Effector CD4-positive, alpha-beta T cell (primary cell): Measurements from ENCODE around the gene ATG7.
A peak's percentile ranks its signal among the peaks of the same experiment; 100 is the strongest.
"Not testable (repeated sequence)": the region's sequence is repeated elsewhere in the genome, so short reads cannot be mapped to it uniquely, and the experiment has no call there.

ENCODE experiments used
- DNase-seq: peaks from one replicate; pipeline ENCODE4 v3.0.0-alpha.2; 2020

ATG7 gene

GRCh38 chr3:11255537-11255936 is 16.7 kb upstream of the ATG7 start:
- not testable (repeated sequence) for DNase-seq

GRCh38 chr3:11258958-11259357 is 13.2 kb upstream of the ATG7 start:
- no peak for DNase-seq

- DNase-seq, result no peak
Measured at GRCh38 chr3:11260460-11260859, 11.7 kb upstream of the ATG7 start.

- DNase-seq, result no peak
Measured at GRCh38 chr3:11269007-11269406, 3.2 kb upstream of the ATG7 start.

GRCh38 chr3:11272906-11273574 is 843 bp downstream of the ATG7 start:
- DNase-seq, result no peak

- DNase-seq, result no peak
Measured at GRCh38 chr3:11273891-11274291, 1.7 kb downstream of the ATG7 start.

GRCh38 chr3:11274566-11275142 is 2.5 kb downstream of the ATG7 start:
- no peak for DNase-seq

GRCh38 chr3:11275926-11276325 is 3.7 kb downstream of the ATG7 start:
- DNase-seq, result no peak

- DNase-seq, result no peak
Measured at GRCh38 chr3:11276901-11277300, 4.7 kb downstream of the ATG7 start.

GRCh38 chr3:11282250-11283138 is 10.3 kb downstream of the ATG7 start:
- DNase-seq, result no peak

GRCh38 chr3:11283139-11283475 is 10.9 kb downstream of the ATG7 start:
- DNase-seq, result no peak

- DNase-seq, result no peak
Measured at GRCh38 chr3:11284011-11284410, 11.8 kb downstream of the ATG7 start.

GRCh38 chr3:11285471-11285870 is 13.3 kb downstream of the ATG7 start:
- no peak for DNase-seq

- DNase-seq, result no peak
Measured at GRCh38 chr3:11287404-11287803, 15.2 kb downstream of the ATG7 start.

GRCh38 chr3:11288021-11288491 is 15.9 kb downstream of the ATG7 start:
- no peak for DNase-seq

- DNase-seq, result no peak
Measured at GRCh38 chr3:11288786-11289637, 16.8 kb downstream of the ATG7 start.

GRCh38 chr3:11289864-11290263 is 17.7 kb downstream of the ATG7 start:
- no peak for DNase-seq

- DNase-seq, result peak; percentile 22
Measured at GRCh38 chr3:11290743-11291680, 18.8 kb downstream of the ATG7 start.

GRCh38 chr3:11291808-11292207 is 19.6 kb downstream of the ATG7 start:
- no peak for DNase-seq

GRCh38 chr3:11297126-11297525 is 24.9 kb downstream of the ATG7 start:
- DNase-seq, result no peak

- DNase-seq, result no peak
Measured at GRCh38 chr3:11300970-11301369, 28.8 kb downstream of the ATG7 start.

- no peak for DNase-seq
Measured at GRCh38 chr3:11302444-11302843, 30.2 kb downstream of the ATG7 start.
